ENCODE data around the gene FRA10AC1. TPM values are rescaled to one million over a fixed set of nuclear protein-coding genes. Genes with fewer than 3 reads are reported as not detected.

Gene FRA10AC1
- total and polyA plus RNA-seq, 2 of the 4 experiments (the other 2 are of a cell fraction), result 1.6 to 4.9 TPM

- no peak overlapping the region for H4K8ac ChIP-seq (ENCODE audit: low read depth in 2 of 2, low read length in 2 of 2)
- H3K4me3 ChIP-seq (ENCODE audit: insufficient read depth, low read depth, low read length), result no peak overlapping the region
- no peak overlapping the region for H2AFZ ChIP-seq (replicated peaks; ENCODE audit: low read length, poor library complexity)
- no peak overlapping the region for H3K9ac ChIP-seq (ENCODE audit: low read depth, low read length)
- H2AK5ac ChIP-seq (ENCODE audit: low read depth, low read length), result no peak overlapping the region
- no peak overlapping the region for H3K27ac ChIP-seq (ENCODE audit: insufficient read depth, low read length)
- H2BK20ac ChIP-seq (ENCODE audit: low read depth, low read length), result no peak overlapping the region
- POLR2A ChIA-PET (ENCODE audit: unreplicated experiment), result no interaction called here
- H2BK5ac ChIP-seq (ENCODE audit: low read depth, low read length, poor library complexity, severe bottlenecking), result no peak overlapping the region
- 0 out of 2 replicates have a peak, but pooled peaks cover 3% of the 10 kb centered on the region for H3K36me3 ChIP-seq (ENCODE audit: control insufficient read depth, insufficient read depth, low read length)
- no TSS peak for BruUV-seq (replicated peaks)
- no peak for DNase-seq
- no peak overlapping the region for H3K56ac ChIP-seq (ENCODE audit: extremely low read depth, insufficient read depth, low read length)
- ATAC-seq (ENCODE audit: low read depth), result no peak
- dilution Hi-C loops (cut with HindIII; ENCODE audit: low sequenced_read_pairs, unreplicated experiment) (no loop called here), in situ Hi-C loops (cut with MboI; ENCODE audit: low sequenced_read_pairs) (no loop called here), intact Hi-C loops (cut with micrococcal nuclease) (no loop called here)
- no peak overlapping the region for H2AK9ac ChIP-seq (replicated peaks; ENCODE audit: low read depth, low read length, poor library complexity)
- no peak overlapping the region for H3K18ac ChIP-seq (ENCODE audit: low read depth, low read length)
- CTCF ChIA-PET, result no interaction called here
- no peak overlapping the region for H3K4ac ChIP-seq (ENCODE audit: low read depth, low read length)
- no peak overlapping the region for H3K23ac ChIP-seq (ENCODE audit: low read depth, low read length)
- WGBS, 2 experiments (ENCODE audit: extremely low coverage in 2 of 2, insufficient read length in 1 of 2), result no CpG with 5 or more reads among the region's 1 CpG
- no peaks in the 10 kb centered on the region for H3K9me3 ChIP-seq (ENCODE audit: control insufficient read depth, insufficient read depth, low read length)
- no peaks in the 10 kb centered on the region for H3K27me3 ChIP-seq (ENCODE audit: control insufficient read depth, insufficient read depth, low read length)
- H4K20me1 ChIP-seq (ENCODE audit: insufficient read depth, low read length), result no peaks in the 10 kb centered on the region
- H3K14ac ChIP-seq (replicated peaks; ENCODE audit: low read depth, low read length), result no peak overlapping the region
- no peaks in the 10 kb centered on the region for H3K79me1 ChIP-seq (ENCODE audit: low read depth in 1 of 2, low read length in 2 of 2)
- H2BK120ac ChIP-seq (ENCODE audit: low read depth, low read length), result no peak overlapping the region
- no peak overlapping the region for H4K5ac ChIP-seq (ENCODE audit: low read depth, low read length)
- TF ChIP-seq MAZ (IDR thresholded peaks at IDR 0.05; ENCODE audit: borderline replicate concordance, low read depth, low read length), result no peak
- no peak overlapping the region for H3K4me2 ChIP-seq (ENCODE audit: low read depth, low read length)
- no peaks in the 10 kb centered on the region for H3K4me1 ChIP-seq (ENCODE audit: control insufficient read depth, insufficient read depth, low read length)
- H3K9me1 ChIP-seq (ENCODE audit: insufficient read depth, low read length), result no peaks in the 10 kb centered on the region
- H2BK15ac ChIP-seq (ENCODE audit: low read depth, low read length), result no peak overlapping the region
- no peak overlapping the region for H4K91ac ChIP-seq (ENCODE audit: insufficient read depth, low read depth, low read length)
Measured at GRCh38 chr10:93657757-93658156, 44.6 kb downstream of the FRA10AC1 start.
